ENCODE results near the gene CHD6.

The CHD6 gene

GRCh38 chr20:41424546-41424945 lies 193.6 kb downstream of the CHD6 start:
- no peaks in the 10 kb centered on the region for H3K9me3 ChIP-seq (ENCODE audit: low read depth, low read length)
- H3K9ac ChIP-seq (ENCODE audit: insufficient read length): no peak overlapping the region
- H3K27ac ChIP-seq: peak overlapping the region; percentile 85
- no peak overlapping the region for H3K4me3 ChIP-seq
- H3K36me3 ChIP-seq (ENCODE audit: insufficient read depth, low read length): peaks cover 37% of the 10 kb centered on the region
- no peak for TF ChIP-seq EZH2 (IDR thresholded peaks at IDR 0.05)
- no peak for TF ChIP-seq POLR2AphosphoS5 (IDR thresholded peaks at IDR 0.05; ENCODE audit: borderline replicate concordance, low read depth, low read length)
- no peak for TF ChIP-seq FOXP2 (optimal IDR thresholded peaks at IDR 0.05; ENCODE audit: control extremely low read depth, extremely low read length, insufficient read depth)
- DNase-seq (ENCODE audit: low read depth, low spot score): no peak

- Histone ChIP-seq H3K27ac (peak overlapping the region; percentile 85), H3K9ac (ENCODE audit: insufficient read length) (no peak overlapping the region), H3K36me3 (ENCODE audit: insufficient read depth, low read length) (peaks cover 38% of the 10 kb centered on the region), H3K9me3 (ENCODE audit: low read depth, low read length) (no peaks in the 10 kb centered on the region), H3K4me3 (no peak overlapping the region)
- no peak for DNase-seq (ENCODE audit: low read depth, low spot score)
- no peak for TF ChIP-seq POLR2AphosphoS5 (IDR thresholded peaks at IDR 0.05; ENCODE audit: borderline replicate concordance, low read depth, low read length)
- no peak for TF ChIP-seq EZH2 (IDR thresholded peaks at IDR 0.05)
- no peak for TF ChIP-seq FOXP2 (optimal IDR thresholded peaks at IDR 0.05; ENCODE audit: control extremely low read depth, extremely low read length, insufficient read depth)
Measured at GRCh38 chr20:41424011-41424410, 194.2 kb downstream of the CHD6 start.

- peak overlapping the region; percentile 31 for H3K9ac ChIP-seq (ENCODE audit: insufficient read length)
- H3K36me3 ChIP-seq (ENCODE audit: insufficient read depth, low read length): peaks cover 36% of the 10 kb centered on the region
- no peak for TF ChIP-seq POLR2AphosphoS5 (IDR thresholded peaks at IDR 0.05; ENCODE audit: borderline replicate concordance, low read depth, low read length)
- DNase-seq (ENCODE audit: low read depth, low spot score): peak; percentile 91
- no peaks in the 10 kb centered on the region for H3K9me3 ChIP-seq (ENCODE audit: low read depth, low read length)
- H3K4me3 ChIP-seq: peak overlapping the region; percentile 26; the same call in 1 of the 2 replicates
- H3K27ac ChIP-seq: peak overlapping the region; percentile 85
Measured at GRCh38 chr20:41422953-41423352, 195.2 kb downstream of the CHD6 start.

DNA sequence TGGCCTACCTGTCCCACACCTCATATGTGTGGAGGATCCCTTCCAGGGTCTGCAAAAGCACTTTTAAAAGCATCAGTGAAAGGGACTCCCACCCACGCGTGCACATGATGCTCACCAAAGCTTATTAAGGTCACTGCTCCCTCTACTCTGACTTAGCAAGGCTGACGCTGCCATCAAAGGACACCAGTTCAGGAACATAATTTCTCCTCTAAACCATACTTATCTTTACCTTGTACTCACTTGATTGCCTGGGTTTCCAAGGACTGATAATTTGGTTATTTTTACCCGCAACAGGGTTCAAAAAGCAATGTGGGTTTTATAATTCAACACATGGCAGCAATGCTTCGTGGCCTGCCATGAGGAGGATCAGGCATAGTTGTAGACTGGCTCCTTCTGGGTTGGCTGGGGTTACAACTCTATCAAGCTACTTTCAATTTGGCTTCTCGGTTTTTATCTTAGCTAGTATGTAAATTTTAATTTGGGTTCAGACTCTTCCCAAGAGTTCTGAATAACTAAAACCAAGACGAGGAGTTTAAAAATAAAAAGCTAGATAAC lies 199.4 kb downstream of the CHD6 start:
- Histone ChIP-seq H3K27ac (no peak overlapping the region), H3K9me3 (ENCODE audit: low read depth, low read length) (no peaks in the 10 kb centered on the region), H3K9ac (ENCODE audit: insufficient read length) (no peak overlapping the region), H3K36me3 (ENCODE audit: insufficient read depth, low read length) (peaks cover 74% of the 10 kb centered on the region), H3K4me3 (no peak overlapping the region)
- TF ChIP-seq FOXP2 (optimal IDR thresholded peaks at IDR 0.05; ENCODE audit: control extremely low read depth, extremely low read length, insufficient read depth): no peak
- no peak for DNase-seq (ENCODE audit: low read depth, low spot score)

- no peak overlapping the region for H3K4me3 ChIP-seq
- H3K9me3 ChIP-seq (ENCODE audit: low read depth, low read length): no peaks in the 10 kb centered on the region
- no peak for DNase-seq (ENCODE audit: low read depth, low spot score)
- no peak for TF ChIP-seq EZH2 (IDR thresholded peaks at IDR 0.05)
- no peak overlapping the region for H3K9ac ChIP-seq (ENCODE audit: insufficient read length)
- no peak overlapping the region for H3K27ac ChIP-seq
- H3K36me3 ChIP-seq (ENCODE audit: insufficient read depth, low read length): peaks cover 82% of the 10 kb centered on the region
Measured at GRCh38 chr20:41418031-41418430, 200.1 kb downstream of the CHD6 start.

DNA sequence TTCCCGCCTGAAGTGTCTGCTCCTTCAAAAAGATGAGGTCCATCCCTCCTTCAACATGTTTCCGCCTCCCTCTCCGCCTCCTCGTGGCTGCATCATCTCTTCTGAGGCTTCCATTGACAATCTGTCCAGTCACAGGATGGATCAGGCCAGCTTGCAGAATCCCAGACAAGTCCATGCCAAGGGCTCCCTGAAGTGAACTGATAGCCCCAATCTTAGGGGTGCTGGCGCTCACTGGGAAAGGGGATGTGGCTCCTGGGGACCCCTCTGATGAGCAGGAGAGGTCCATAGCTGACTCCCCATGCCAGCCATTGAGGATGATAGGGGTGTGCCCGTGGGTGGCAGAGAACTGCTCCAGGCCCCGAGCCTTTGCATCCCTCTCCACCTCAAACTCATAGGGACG lies 203.0 kb downstream of the CHD6 start:
- Histone ChIP-seq H3K36me3 (ENCODE audit: insufficient read depth, low read length) (peaks cover 83% of the 10 kb centered on the region), H3K4me3 (no peak overlapping the region), H3K9me3 (ENCODE audit: low read depth, low read length) (no peaks in the 10 kb centered on the region), H3K27ac (no peak overlapping the region), H3K9ac (ENCODE audit: insufficient read length) (no peak overlapping the region)
- no peak for TF ChIP-seq FOXP2 (optimal IDR thresholded peaks at IDR 0.05; ENCODE audit: control extremely low read depth, extremely low read length, insufficient read depth)
- TF ChIP-seq POLR2AphosphoS5 (IDR thresholded peaks at IDR 0.05; ENCODE audit: borderline replicate concordance, low read depth, low read length): no peak
- TF ChIP-seq EZH2 (IDR thresholded peaks at IDR 0.05): no peak
- no peak for DNase-seq (ENCODE audit: low read depth, low spot score)

GRCh38 chr20:41413169-41413568 lies 205.0 kb downstream of the CHD6 start:
- H3K36me3 ChIP-seq (ENCODE audit: insufficient read depth, low read length): peaks cover 96% of the 10 kb centered on the region

GRCh38 chr20:41412324-41413120 lies 205.7 kb downstream of the CHD6 start:
- Histone ChIP-seq H3K4me3 (no peak overlapping the region), H3K36me3 (ENCODE audit: insufficient read depth, low read length) (peaks cover 94% of the 10 kb centered on the region), H3K9me3 (ENCODE audit: low read depth, low read length) (no peaks in the 10 kb centered on the region), H3K9ac (ENCODE audit: insufficient read length) (no peak overlapping the region), H3K27ac (no peak overlapping the region)
- no peak for TF ChIP-seq POLR2AphosphoS5 (IDR thresholded peaks at IDR 0.05; ENCODE audit: borderline replicate concordance, low read depth, low read length)
- no peak for TF ChIP-seq FOXP2 (optimal IDR thresholded peaks at IDR 0.05; ENCODE audit: control extremely low read depth, extremely low read length, insufficient read depth)
- TF ChIP-seq EZH2 (IDR thresholded peaks at IDR 0.05): no peak
- no peak for DNase-seq (ENCODE audit: low read depth, low spot score)

More at GRCh38 chr20:41413169-41413568, 205.0 kb downstream of the CHD6 start:
- no peak for TF ChIP-seq POLR2AphosphoS5 (IDR thresholded peaks at IDR 0.05; ENCODE audit: borderline replicate concordance, low read depth, low read length)
- no peak for TF ChIP-seq FOXP2 (optimal IDR thresholded peaks at IDR 0.05; ENCODE audit: control extremely low read depth, extremely low read length, insufficient read depth)
- no peak for TF ChIP-seq EZH2 (IDR thresholded peaks at IDR 0.05)
- Histone ChIP-seq H3K27ac (no peak overlapping the region), H3K4me3 (no peak overlapping the region), H3K9me3 (ENCODE audit: low read depth, low read length) (no peaks in the 10 kb centered on the region), H3K9ac (ENCODE audit: insufficient read length) (no peak overlapping the region)
- no peak for DNase-seq (ENCODE audit: low read depth, low spot score)

- Histone ChIP-seq H3K4me3 (no peak overlapping the region), H3K27ac (no peak overlapping the region), H3K9ac (ENCODE audit: insufficient read length) (no peak overlapping the region), H3K36me3 (ENCODE audit: insufficient read depth, low read length) (peaks cover 92% of the 10 kb centered on the region), H3K9me3 (ENCODE audit: low read depth, low read length) (no peaks in the 10 kb centered on the region)
- no peak for DNase-seq (ENCODE audit: low read depth, low spot score)
- TF ChIP-seq POLR2AphosphoS5 (IDR thresholded peaks at IDR 0.05; ENCODE audit: borderline replicate concordance, low read depth, low read length) (no peak), FOXP2 (optimal IDR thresholded peaks at IDR 0.05; ENCODE audit: control extremely low read depth, extremely low read length, insufficient read depth) (no peak), EZH2 (IDR thresholded peaks at IDR 0.05) (no peak)
Measured at GRCh38 chr20:41411391-41411847, 206.8 kb downstream of the CHD6 start.

Data from SK-N-MC (cell line).